Right lobe of liver (tissue), 4 donors: ENCODE data around the gene INPP5A.

Source experiments
- POLR2A ChIP-seq: fragments of 450-650 bp; IDR thresholded peaks from one replicate; pipeline ENCODE4 v1.6.1; 2017; ENCODE audit warnings: antibody characterized with exemption, mild to moderate bottlenecking
- TF ChIP-seq, protein P1 (sequence below), 4 donors: fragments of 200-600 bp in 3 of 4; fragments of 450-650 bp in 1 of 4; IDR thresholded peaks; one replicate each; pipeline versions ENCODE4 v1.5.1 to v1.8.0; 2016 to 2022; ENCODE audit warnings: antibody characterized with exemption in 4 of 4, mild to moderate bottlenecking in 2 of 4
- donor health status: DM: no; HTN: no; CAD: no.
- donor health status: DM: no; HTN: no; CAD: no.
- donor health status: DM: no; HTN: yes; CAD: no.

DNA sequence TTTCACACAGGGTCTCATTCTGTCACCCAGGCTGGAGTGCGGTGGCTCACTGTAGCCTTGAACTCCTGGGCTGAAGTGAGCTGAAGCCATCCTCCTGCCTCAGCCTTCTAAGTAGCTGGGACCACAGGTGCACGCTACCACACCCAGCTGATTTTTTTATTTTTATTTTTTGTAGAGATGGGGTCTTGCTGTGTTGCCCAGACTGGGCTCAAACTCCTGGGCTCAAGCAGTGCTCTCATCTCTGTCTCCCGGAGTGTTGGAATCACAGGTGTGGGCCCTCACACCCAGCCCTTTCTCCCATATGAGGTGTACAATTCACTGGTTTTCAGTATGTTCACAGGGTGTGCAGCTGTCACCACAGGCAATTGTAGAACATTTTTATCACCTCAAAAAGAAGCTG is 5.2 kb downstream of the INPP5A start:
- no peak for TF ChIP-seq POLR2A
- TF ChIP-seq, protein P1, sequence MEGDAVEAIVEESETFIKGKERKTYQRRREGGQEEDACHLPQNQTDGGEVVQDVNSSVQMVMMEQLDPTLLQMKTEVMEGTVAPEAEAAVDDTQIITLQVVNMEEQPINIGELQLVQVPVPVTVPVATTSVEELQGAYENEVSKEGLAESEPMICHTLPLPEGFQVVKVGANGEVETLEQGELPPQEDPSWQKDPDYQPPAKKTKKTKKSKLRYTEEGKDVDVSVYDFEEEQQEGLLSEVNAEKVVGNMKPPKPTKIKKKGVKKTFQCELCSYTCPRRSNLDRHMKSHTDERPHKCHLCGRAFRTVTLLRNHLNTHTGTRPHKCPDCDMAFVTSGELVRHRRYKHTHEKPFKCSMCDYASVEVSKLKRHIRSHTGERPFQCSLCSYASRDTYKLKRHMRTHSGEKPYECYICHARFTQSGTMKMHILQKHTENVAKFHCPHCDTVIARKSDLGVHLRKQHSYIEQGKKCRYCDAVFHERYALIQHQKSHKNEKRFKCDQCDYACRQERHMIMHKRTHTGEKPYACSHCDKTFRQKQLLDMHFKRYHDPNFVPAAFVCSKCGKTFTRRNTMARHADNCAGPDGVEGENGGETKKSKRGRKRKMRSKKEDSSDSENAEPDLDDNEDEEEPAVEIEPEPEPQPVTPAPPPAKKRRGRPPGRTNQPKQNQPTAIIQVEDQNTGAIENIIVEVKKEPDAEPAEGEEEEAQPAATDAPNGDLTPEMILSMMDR (IDR thresholded peaks at IDR 0.05): no peak
